Gastrocnemius medialis (tissue), 4 donors: ENCODE data around the gene FADS3. TPM values are rescaled to one million over a fixed set of nuclear protein-coding genes. Genes with fewer than 3 reads are reported as not detected.
A peak's percentile ranks its signal among the peaks of the same experiment; 100 is the strongest.

Source experiments
- ATAC-seq, 2 donors: fragments of 150-250 bp; one replicate each; pipeline ENCODE4 v1.9.1; 2016
- DNase-seq, 2 donors: peaks; one replicate each; pipeline ENCODE4 v3.0.0-alpha.2; 2019
- H3K27ac ChIP-seq, 4 donors: fragments of 200-600 bp; sonication (generic); 1 replicate in 1 of 4; 2 replicates in 3 of 4; pipeline ENCODE4 v1.5.1; 2016 to 2018; ENCODE audit warnings: mild to moderate bottlenecking in 2 of 4, moderate library complexity in 1 of 4
- H3K27me3 ChIP-seq, 3 donors: fragments of 200-600 bp; sonication (generic) in 2 of 3; 1 replicate in 1 of 3; 2 replicates in 2 of 3; pipeline versions ENCODE4 v1.5.1 to v1.6.0; 2016 to 2019; ENCODE audit warnings: mild to moderate bottlenecking in 1 of 3, moderate library complexity in 1 of 3
- H3K36me3 ChIP-seq, 2 donors: fragments of 200-600 bp; sonication (generic) in 1 of 2; one replicate each; pipeline ENCODE4 v1.5.1; 2017 to 2018
- H3K4me1 ChIP-seq, 2 donors: fragments of 200-600 bp; sonication (generic) in 1 of 2; one replicate each; pipeline ENCODE4 v1.5.1; 2016 to 2017; ENCODE audit warnings: mild to moderate bottlenecking in 2 of 2
- H3K4me3 ChIP-seq, 4 donors: fragments of 200-600 bp; sonication (generic) in 3 of 4; 1 replicate in 1 of 4; 2 replicates in 3 of 4; pipeline ENCODE4 v1.5.1; 2016 to 2019; ENCODE audit warnings: mild to moderate bottlenecking in 2 of 4
- H3K9me3 ChIP-seq, 3 donors: fragments of 200-600 bp; sonication (generic) in 2 of 3; 1 replicate in 1 of 3; 2 replicates in 2 of 3; pipeline ENCODE4 v1.5.1; 2016 to 2019
- POLR2A ChIP-seq, 2 donors: fragments of 450-650 bp; IDR thresholded peaks; one replicate each; pipeline ENCODE4 v1.6.1; 2017; ENCODE audit warnings: antibody characterized with exemption in 2 of 2, mild to moderate bottlenecking in 2 of 2, moderate library complexity in 2 of 2
- in situ Hi-C, 4 donors: fragments of 200-750 bp; cut with MboI; loops; one replicate each; pipeline versions ENCODE4 v1.15.0 to v1.8.0; 2017; ENCODE audit warnings: low sequenced_read_pairs in 4 of 4
- intact Hi-C: fragments of 100-400 bp; cut with DNase I; formaldehyde crosslinking; loops from one replicate; pipeline ENCODE4 v1.15.1; 2023; ENCODE audit warnings: low total_unique reads
- total RNA-seq, 4 donors: library from RNA; depleted of rRNA; stranded (reverse); fragments of >200 nt; gene quantifications; one replicate each; pipeline versions ENCODE4 v1.1.0 to v1.2.3, GENCODE V29; 2016
- TF ChIP-seq, protein P1 (sequence below), 5 experiments: fragments of 450-650 bp in 3 of 5; fragments of 200-600 bp in 2 of 5; sonication (generic) in 2 of 5; IDR thresholded peaks in 4 of 5; conservative IDR thresholded peaks in 1 of 5; 1 replicate in 4 of 5; 2 replicates in 1 of 5; pipeline ENCODE4 v1.5.1; 2016 to 2019; ENCODE audit warnings: antibody characterized with exemption in 5 of 5, mild to moderate bottlenecking in 3 of 5, moderate library complexity in 3 of 5

The FADS3 gene
- total RNA-seq, 4 donors from 2014 or later, result 40.7 to 196 (median 89.0) TPM

DNA sequence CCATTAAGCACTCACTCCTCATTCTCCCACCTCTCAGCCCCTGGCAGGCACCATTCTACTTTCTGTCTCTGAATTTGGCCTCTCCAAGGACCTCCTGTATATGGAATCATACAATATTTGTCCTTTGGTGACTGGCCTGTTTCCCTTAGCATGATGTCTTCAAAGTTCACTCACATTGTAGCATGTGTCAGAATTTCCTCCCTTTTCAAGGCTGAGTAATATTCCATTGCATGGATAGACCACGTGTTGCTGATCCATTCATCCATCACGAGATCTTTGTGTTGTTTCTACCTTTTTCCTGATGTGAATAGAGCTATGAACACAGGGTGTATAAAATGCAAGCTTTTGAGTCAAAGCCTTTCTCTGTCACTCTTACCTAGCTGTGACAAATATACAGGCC is 51.6 kb downstream of the FADS3 start:
- no peak for DNase-seq
- Histone ChIP-seq H3K4me1 (peaks cover 1 to 10% of the 10 kb centered on the region in 2 donors), H3K27ac (no peak overlapping the region), H3K4me3 (no peak overlapping the region), H3K36me3 (no peaks in the 10 kb centered on the region), H3K27me3 (no peaks in the 10 kb centered on the region), H3K9me3 (no peaks in the 10 kb centered on the region)
- ATAC-seq, result no peak
- TF ChIP-seq, protein P1, sequence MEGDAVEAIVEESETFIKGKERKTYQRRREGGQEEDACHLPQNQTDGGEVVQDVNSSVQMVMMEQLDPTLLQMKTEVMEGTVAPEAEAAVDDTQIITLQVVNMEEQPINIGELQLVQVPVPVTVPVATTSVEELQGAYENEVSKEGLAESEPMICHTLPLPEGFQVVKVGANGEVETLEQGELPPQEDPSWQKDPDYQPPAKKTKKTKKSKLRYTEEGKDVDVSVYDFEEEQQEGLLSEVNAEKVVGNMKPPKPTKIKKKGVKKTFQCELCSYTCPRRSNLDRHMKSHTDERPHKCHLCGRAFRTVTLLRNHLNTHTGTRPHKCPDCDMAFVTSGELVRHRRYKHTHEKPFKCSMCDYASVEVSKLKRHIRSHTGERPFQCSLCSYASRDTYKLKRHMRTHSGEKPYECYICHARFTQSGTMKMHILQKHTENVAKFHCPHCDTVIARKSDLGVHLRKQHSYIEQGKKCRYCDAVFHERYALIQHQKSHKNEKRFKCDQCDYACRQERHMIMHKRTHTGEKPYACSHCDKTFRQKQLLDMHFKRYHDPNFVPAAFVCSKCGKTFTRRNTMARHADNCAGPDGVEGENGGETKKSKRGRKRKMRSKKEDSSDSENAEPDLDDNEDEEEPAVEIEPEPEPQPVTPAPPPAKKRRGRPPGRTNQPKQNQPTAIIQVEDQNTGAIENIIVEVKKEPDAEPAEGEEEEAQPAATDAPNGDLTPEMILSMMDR (IDR thresholded peaks at IDR 0.05 in 4 of 5, conservative IDR thresholded peaks at IDR 0.05 in 1 of 5), result no peak
- TF ChIP-seq POLR2A (IDR thresholded peaks at IDR 0.05), result no peak
- intact Hi-C loops, result no loop called here
- in situ Hi-C loops, result no loop called here

DNA sequence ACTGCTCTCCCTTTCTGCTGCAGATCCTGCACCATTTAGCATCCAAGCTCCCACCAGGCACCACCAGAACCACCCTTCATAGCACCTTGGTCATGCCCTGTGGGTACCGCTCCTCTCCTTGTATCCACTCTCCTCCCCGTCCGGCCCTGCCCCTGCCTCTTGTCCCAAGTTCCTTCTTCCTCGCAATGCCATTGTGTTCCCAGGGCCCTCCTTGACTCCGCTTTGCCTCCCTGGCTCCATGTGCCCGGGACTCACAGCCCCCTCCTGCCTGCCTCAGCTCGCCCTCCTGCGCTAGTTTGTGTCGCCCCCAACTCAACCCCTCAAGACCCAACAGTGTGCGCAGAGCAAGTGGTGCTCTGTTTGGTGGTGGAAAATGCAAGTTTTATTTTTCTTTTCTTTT is 52.4 kb downstream of the FADS3 start:
- Histone ChIP-seq H3K27ac (no peak overlapping the region), H3K36me3 (no peaks in the 10 kb centered on the region), H3K4me1 (peaks cover 7 to 10% of the 10 kb centered on the region in 2 donors), H3K4me3 (no peak overlapping the region), H3K27me3 (no peaks in the 10 kb centered on the region), H3K9me3 (no peaks in the 10 kb centered on the region)
- in situ Hi-C loops (no loop called here), intact Hi-C loops (no loop called here)
- ATAC-seq (no peak), DNase-seq (no peak)
- TF ChIP-seq POLR2A (IDR thresholded peaks at IDR 0.05), result no peak
- TF ChIP-seq, protein P1 (IDR thresholded peaks at IDR 0.05 in 4 of 5, conservative IDR thresholded peaks at IDR 0.05 in 1 of 5), result no peak

- H3K36me3 ChIP-seq, result no peaks in the 10 kb centered on the region
- DNase-seq, result no peak
Measured at GRCh38 chr11:61838501-61838900, 52.8 kb downstream of the FADS3 start.

GRCh38 chr11:61837411-61838005 is 53.8 kb downstream of the FADS3 start:
- H3K27me3 ChIP-seq, result no peaks in the 10 kb centered on the region
- no peaks in the 10 kb centered on the region for H3K9me3 ChIP-seq
- no peak overlapping the region for H3K4me3 ChIP-seq
- ATAC-seq (no peak), DNase-seq (no peak)
- in situ Hi-C loops, result no loop called here
- no peak for TF ChIP-seq POLR2A (IDR thresholded peaks at IDR 0.05)
- TF ChIP-seq, protein P1 (IDR thresholded peaks at IDR 0.05 in 4 of 5, conservative IDR thresholded peaks at IDR 0.05 in 1 of 5), result no peak
- no peaks in the 10 kb centered on the region for H3K36me3 ChIP-seq
- H3K27ac ChIP-seq, result no peak overlapping the region
- H3K4me1 ChIP-seq, result peaks cover 7 to 10% of the 10 kb centered on the region in 2 donors
- intact Hi-C loops, result no loop called here

More at GRCh38 chr11:61838501-61838900, 52.8 kb downstream of the FADS3 start:
- Histone ChIP-seq H3K4me3 (no peak overlapping the region), H3K4me1 (peaks cover 7 to 10% of the 10 kb centered on the region in 2 donors), H3K27ac (no peak overlapping the region), H3K27me3 (no peaks in the 10 kb centered on the region), H3K9me3 (no peaks in the 10 kb centered on the region)
- TF ChIP-seq, protein P1 (IDR thresholded peaks at IDR 0.05 in 4 of 5, conservative IDR thresholded peaks at IDR 0.05 in 1 of 5), result no peak
- no peak for TF ChIP-seq POLR2A (IDR thresholded peaks at IDR 0.05)
- ATAC-seq, result no peak
- intact Hi-C loops, result no loop called here
- in situ Hi-C loops, result no loop called here

- H3K36me3 ChIP-seq, result no peaks in the 10 kb centered on the region
- peaks cover 7 to 10% of the 10 kb centered on the region in 2 donors for H3K4me1 ChIP-seq
- no peak overlapping the region for H3K4me3 ChIP-seq
- no peaks in the 10 kb centered on the region for H3K9me3 ChIP-seq
- intact Hi-C loops (no loop called here), in situ Hi-C loops (no loop called here)
- ATAC-seq, result no peak
- no peak for DNase-seq
- no peaks in the 10 kb centered on the region for H3K27me3 ChIP-seq
- H3K27ac ChIP-seq, result peak overlapping the region in 3 of 4 donors; percentile 5 to 64 (median 42)
- TF ChIP-seq POLR2A (IDR thresholded peaks at IDR 0.05), result no peak
- TF ChIP-seq, protein P1 (IDR thresholded peaks at IDR 0.05 in 4 of 5, conservative IDR thresholded peaks at IDR 0.05 in 1 of 5), result no peak
Measured at GRCh38 chr11:61836193-61836592, 55.2 kb downstream of the FADS3 start.
